ENCODE results near the gene CNIH2. TPM values are rescaled to one million over a fixed set of nuclear protein-coding genes. Genes with fewer than 3 reads are reported as not detected.
A peak's percentile ranks its signal among the peaks of the same experiment; 100 is the strongest.

The CNIH2 gene
- total and polyA plus RNA-seq, 4 donors = 1.1 to 3.4 (median 1.5) TPM

DNA sequence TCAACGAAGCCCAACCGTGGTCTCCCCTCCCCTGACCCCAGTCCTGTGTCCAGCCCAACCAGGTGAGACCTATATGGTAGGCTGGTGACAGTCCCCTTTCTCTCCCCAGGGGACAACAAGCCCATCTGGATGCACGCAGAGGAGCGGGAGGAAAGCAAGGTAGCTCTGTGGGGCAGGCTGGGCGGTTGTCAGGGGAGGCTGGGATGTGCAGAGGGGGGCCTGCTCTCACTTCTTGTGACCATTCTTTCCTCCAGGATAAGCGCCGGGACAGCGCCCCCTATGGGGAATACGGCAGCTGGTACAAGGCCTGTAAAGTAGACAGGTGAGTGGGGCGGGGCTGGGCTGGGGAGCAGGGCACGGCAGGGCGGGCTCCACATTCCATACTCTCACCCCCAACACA is 13.1 kb upstream of the CNIH2 start:
- Histone ChIP-seq H3K9me3 (ENCODE audit: control insufficient read depth in 4 of 4, insufficient read depth in 3 of 4, low read length in 3 of 4) (no peaks in the 10 kb centered on the region), H3K4me1 (ENCODE audit: control insufficient read depth in 5 of 5, insufficient read depth in 5 of 5, low read length in 5 of 5) (peaks cover 0 to 13% (median 2%) of the 10 kb centered on the region in 5 donors), H3K27me3 (ENCODE audit: control insufficient read depth in 3 of 3, insufficient read depth in 3 of 3, low read length in 2 of 3) (no peaks in the 10 kb centered on the region), H3K9ac (ENCODE audit: insufficient read depth in 1 of 2, low read length in 2 of 2) (no peak overlapping the region), H3K36me3 (ENCODE audit: control insufficient read depth in 4 of 4, insufficient read depth in 4 of 4, low read length in 4 of 4) (peaks cover 0 to 30% (median 19%) of the 10 kb centered on the region in 4 donors), H3K27ac (ENCODE audit: low read depth in 1 of 2, low read length in 1 of 2) (no peak overlapping the region), H3K4me3 (no peak overlapping the region)
- TF ChIP-seq, protein P1, sequence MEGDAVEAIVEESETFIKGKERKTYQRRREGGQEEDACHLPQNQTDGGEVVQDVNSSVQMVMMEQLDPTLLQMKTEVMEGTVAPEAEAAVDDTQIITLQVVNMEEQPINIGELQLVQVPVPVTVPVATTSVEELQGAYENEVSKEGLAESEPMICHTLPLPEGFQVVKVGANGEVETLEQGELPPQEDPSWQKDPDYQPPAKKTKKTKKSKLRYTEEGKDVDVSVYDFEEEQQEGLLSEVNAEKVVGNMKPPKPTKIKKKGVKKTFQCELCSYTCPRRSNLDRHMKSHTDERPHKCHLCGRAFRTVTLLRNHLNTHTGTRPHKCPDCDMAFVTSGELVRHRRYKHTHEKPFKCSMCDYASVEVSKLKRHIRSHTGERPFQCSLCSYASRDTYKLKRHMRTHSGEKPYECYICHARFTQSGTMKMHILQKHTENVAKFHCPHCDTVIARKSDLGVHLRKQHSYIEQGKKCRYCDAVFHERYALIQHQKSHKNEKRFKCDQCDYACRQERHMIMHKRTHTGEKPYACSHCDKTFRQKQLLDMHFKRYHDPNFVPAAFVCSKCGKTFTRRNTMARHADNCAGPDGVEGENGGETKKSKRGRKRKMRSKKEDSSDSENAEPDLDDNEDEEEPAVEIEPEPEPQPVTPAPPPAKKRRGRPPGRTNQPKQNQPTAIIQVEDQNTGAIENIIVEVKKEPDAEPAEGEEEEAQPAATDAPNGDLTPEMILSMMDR (IDR thresholded peaks at IDR 0.05; ENCODE audit: control extremely low read depth, extremely low read depth) = no peak
- 75 to 83% methylated on average over 12 of the region's 12 CpGs for WGBS, 2 donors
- DNase-seq (no peak), ATAC-seq (ENCODE audit: insufficient read depth, low FRiP score) (no peak)

DNA sequence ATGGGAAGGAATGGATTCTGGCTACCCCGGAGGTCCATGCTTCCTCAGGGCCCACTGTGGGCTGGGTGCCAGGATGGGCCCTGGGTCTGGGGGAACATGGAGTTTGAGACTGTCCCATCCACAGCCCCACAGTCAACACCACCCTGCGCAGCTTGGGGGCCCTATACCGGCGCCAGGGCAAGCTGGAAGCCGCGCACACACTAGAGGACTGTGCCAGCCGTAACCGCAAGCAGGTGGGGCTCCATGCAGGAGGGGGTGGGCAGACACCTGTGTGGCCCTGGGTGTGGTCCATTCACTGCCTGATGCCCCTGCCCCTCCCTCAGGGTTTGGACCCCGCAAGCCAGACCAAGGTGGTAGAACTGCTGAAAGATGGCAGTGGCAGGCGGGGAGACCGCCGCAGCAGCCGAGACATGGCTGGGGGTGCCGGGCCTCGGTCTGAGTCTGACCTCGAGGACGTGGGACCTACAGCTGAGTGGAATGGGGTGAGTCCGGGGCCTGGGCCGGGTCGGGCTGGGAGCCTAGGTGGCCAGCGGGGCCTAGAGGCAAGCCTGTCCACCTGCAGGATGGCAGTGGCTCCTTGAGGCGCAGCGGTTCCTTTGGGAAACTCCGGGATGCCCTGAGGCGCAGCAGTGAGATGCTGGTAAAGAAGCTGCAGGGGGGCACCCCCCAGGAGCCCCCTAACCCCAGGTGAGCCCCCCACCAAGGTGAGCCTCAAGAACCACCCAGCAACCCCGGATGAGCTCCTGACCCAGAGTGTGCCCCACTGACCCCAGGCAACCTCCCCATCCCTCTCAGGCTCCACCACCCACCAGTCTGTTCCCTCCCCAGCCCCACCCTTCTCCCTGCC is 12.2 kb upstream of the CNIH2 start:
- Histone ChIP-seq H3K4me1 (ENCODE audit: control insufficient read depth in 5 of 5, insufficient read depth in 5 of 5, low read length in 5 of 5) (peaks cover 0 to 13% (median 4%) of the 10 kb centered on the region in 5 donors), H3K9me3 (ENCODE audit: control insufficient read depth in 4 of 4, insufficient read depth in 3 of 4, low read length in 3 of 4) (no peaks in the 10 kb centered on the region), H3K27me3 (ENCODE audit: control insufficient read depth in 3 of 3, insufficient read depth in 3 of 3, low read length in 2 of 3) (no peaks in the 10 kb centered on the region), H3K36me3 (ENCODE audit: control insufficient read depth in 4 of 4, insufficient read depth in 4 of 4, low read length in 4 of 4) (peaks cover 0 to 34% (median 16%) of the 10 kb centered on the region in 4 donors), H3K9ac (ENCODE audit: insufficient read depth in 1 of 2, low read length in 2 of 2) (no peak overlapping the region), H3K4me3 (no peak overlapping the region), H3K27ac (ENCODE audit: low read depth in 1 of 2, low read length in 1 of 2) (peak overlapping the region in 1 of 2 donors; percentile 1)
- 95% methylated on average over 26 of the region's 26 CpGs for WGBS, 2 donors
- DNase-seq (no peak), ATAC-seq (ENCODE audit: insufficient read depth, low FRiP score) (no peak)
- TF ChIP-seq, protein P1 (IDR thresholded peaks at IDR 0.05; ENCODE audit: control extremely low read depth, extremely low read depth) = no peak

DNA sequence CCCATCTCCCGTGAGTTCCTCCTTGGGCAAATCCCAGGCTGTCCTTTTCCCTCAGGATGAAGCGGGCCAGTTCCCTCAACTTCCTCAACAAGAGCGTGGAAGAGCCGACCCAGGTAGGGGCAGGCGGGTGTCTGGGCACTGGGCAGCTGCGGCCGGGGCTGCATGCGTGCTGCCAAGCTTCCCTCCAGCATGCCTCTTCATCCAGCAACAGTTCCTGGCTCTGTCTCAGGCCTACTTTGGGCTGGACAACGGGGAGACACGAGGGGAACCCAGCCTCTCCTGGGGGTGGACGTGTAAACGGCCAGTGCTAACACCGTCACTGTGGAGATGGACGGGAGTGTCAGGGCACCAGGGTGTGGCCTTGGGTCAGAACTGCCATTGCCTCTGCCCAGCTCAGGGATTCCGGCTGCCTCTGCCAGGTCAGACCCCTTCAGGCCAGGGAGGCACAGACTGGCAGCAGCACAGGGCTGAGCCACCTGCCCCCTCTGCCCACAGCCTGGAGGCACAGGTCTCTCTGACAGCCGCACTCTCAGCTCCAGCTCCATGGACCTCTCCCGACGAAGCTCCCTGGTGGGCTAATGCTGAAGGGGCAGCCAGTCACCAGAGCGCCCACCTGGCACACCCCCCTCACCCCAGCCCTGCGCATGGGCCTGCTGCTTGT is 11.5 kb upstream of the CNIH2 start:
- H3K9ac ChIP-seq (ENCODE audit: insufficient read depth in 1 of 2, low read length in 2 of 2) = no peak overlapping the region
- ATAC-seq (ENCODE audit: insufficient read depth, low FRiP score) (no peak), DNase-seq (no peak)
- no peak overlapping the region for H3K4me3 ChIP-seq
- 88 to 90% methylated on average over 18 to 20 of the region's 20 CpGs for WGBS, 2 donors
- H3K27ac ChIP-seq (ENCODE audit: low read depth in 1 of 2, low read length in 1 of 2) = no peak overlapping the region
- no peaks in the 10 kb centered on the region for H3K9me3 ChIP-seq (ENCODE audit: control insufficient read depth in 4 of 4, insufficient read depth in 3 of 4, low read length in 3 of 4)
- no peaks in the 10 kb centered on the region for H3K27me3 ChIP-seq (ENCODE audit: control insufficient read depth in 3 of 3, insufficient read depth in 3 of 3, low read length in 2 of 3)
- TF ChIP-seq, protein P1 (IDR thresholded peaks at IDR 0.05; ENCODE audit: control extremely low read depth, extremely low read depth) = no peak
- peaks cover 0 to 13% (median 4%) of the 10 kb centered on the region in 5 donors for H3K4me1 ChIP-seq (ENCODE audit: control insufficient read depth in 5 of 5, insufficient read depth in 5 of 5, low read length in 5 of 5)
- H3K36me3 ChIP-seq (ENCODE audit: control insufficient read depth in 4 of 4, insufficient read depth in 4 of 4, low read length in 4 of 4) = peaks cover 0 to 34% (median 15%) of the 10 kb centered on the region in 4 donors
